PC-9 (cell line): ENCODE measurements around the gene PGBD5. TPM values are rescaled to one million over a fixed set of nuclear protein-coding genes. Genes with fewer than 3 reads are reported as not detected.

Source experiments
- BruUV-seq: library from RNA; stranded (reverse); fragments of 400-500 nt; replicated peaks from 2 replicates; lab custom pipeline; 2021; lab: Mats Ljungman, UMichigan
- CTCF ChIA-PET: fragments of 300-600 bp; sonication (Branson Sonifier 250); formaldehyde crosslinking; loops from one replicate; lab custom pipeline; 2022; ENCODE audit warnings: antibody characterized with exemption; lab: Charles Lee
- POLR2A ChIA-PET: fragments of 300-600 bp; sonication (Branson Sonifier 250); formaldehyde crosslinking; loops from one replicate; lab custom pipeline; 2022; ENCODE audit warnings: antibody characterized with exemption; ENCODE audit not compliant: unreplicated experiment; lab: Charles Lee
- DNase-seq, 2 experiments: peaks; one replicate each; pipeline versions ENCODE4 v3.0.0 to v3.0.0-alpha.2; 2015 to 2022; ENCODE audit warnings: mixed read lengths in 1 of 2
- H2AFZ ChIP-seq: fragments of 200-600 bp; sonication (generic); 2 replicates; pipeline ENCODE4 v1.8.1; 2017; ENCODE audit warnings: antibody characterized with exemption
- H3F3A ChIP-seq: fragments of 200-600 bp; sonication (generic); 2 replicates; pipeline ENCODE4 v1.8.1; 2017; ENCODE audit warnings: antibody characterized with exemption, mild to moderate bottlenecking, low read depth; ENCODE audit not compliant: insufficient read depth
- H3K27ac ChIP-seq: fragments of 200-600 bp; sonication (generic); 2 replicates; pipeline ENCODE4 v1.6.1; 2016; ENCODE audit warnings: mixed run types
- H3K27me3 ChIP-seq: fragments of 200-600 bp; sonication (generic); 2 replicates; pipeline ENCODE4 v1.6.1; 2016; ENCODE audit warnings: low read depth, mixed run types; ENCODE audit not compliant: insufficient read depth
- H3K36me3 ChIP-seq: fragments of 200-600 bp; sonication (generic); 2 replicates; pipeline ENCODE4 v1.6.1; 2016; ENCODE audit warnings: low read depth, mixed run types
- H3K4me1 ChIP-seq: fragments of 200-600 bp; sonication (generic); replicated peaks from 2 replicates; pipeline ENCODE4 v1.6.1; 2016; ENCODE audit warnings: mixed run types; ENCODE audit not compliant: insufficient read depth
- H3K4me2 ChIP-seq: fragments of 200-600 bp; sonication (generic); 2 replicates; pipeline ENCODE4 v1.6.1; 2017; ENCODE audit warnings: mixed run types
- H3K4me3 ChIP-seq: fragments of 200-600 bp; sonication (generic); 2 replicates; pipeline ENCODE4 v1.6.1; 2016; ENCODE audit warnings: mixed run types
- H3K79me2 ChIP-seq: fragments of 200-600 bp; sonication (generic); 2 replicates; pipeline ENCODE4 v1.6.1; 2017; ENCODE audit warnings: low read depth, mixed run types
- H3K9me2 ChIP-seq: fragments of 200-600 bp; sonication (generic); 2 replicates; pipeline ENCODE4 v1.8.1; 2017; ENCODE audit warnings: mild to moderate bottlenecking; ENCODE audit not compliant: insufficient read depth
- H3K9me3 ChIP-seq: fragments of 200-600 bp; sonication (generic); 2 replicates; pipeline ENCODE4 v1.8.1; 2016; ENCODE audit warnings: low read depth; ENCODE audit not compliant: insufficient read depth
- H4K20me1 ChIP-seq: fragments of 200-600 bp; sonication (generic); 2 replicates; pipeline ENCODE4 v1.8.1; 2017; ENCODE audit not compliant: insufficient read depth
- CTCF ChIP-seq: fragments of 200-600 bp; sonication (generic); conservative IDR thresholded peaks from 2 replicates; pipeline ENCODE4 v1.6.1; 2017; ENCODE audit warnings: mixed run types, antibody characterized with exemption, mild to moderate bottlenecking, moderate library complexity
- EZH2 ChIP-seq: fragments of 200-600 bp; sonication (generic); IDR thresholded peaks from 2 replicates; pipeline ENCODE4 v1.8.0; 2017; ENCODE audit warnings: antibody characterized with exemption, low read depth
- intact Hi-C: fragments of 100-400 bp; cut with micrococcal nuclease; formaldehyde crosslinking; loops from one replicate; pipeline ENCODE4 v1.10.0; 2022; ENCODE audit not compliant: unreplicated experiment
- total RNA-seq: library from RNA; stranded (reverse); gene quantifications from 2 replicates; pipeline ENCODE4 v1.2.3, GENCODE V29; 2021

Gene PGBD5
- total RNA-seq, 1 experiment from 2014 or later = not detected

GRCh38 chr1:230285351-230285750, 140.8 kb downstream of the PGBD5 start:
- Histone ChIP-seq H3K36me3 (no peaks in the 10 kb centered on the region), H3K4me1 (no peaks in the 10 kb centered on the region), H3F3A (no peaks in the 10 kb centered on the region), H3K79me2 (no peaks in the 10 kb centered on the region), H3K27ac (no peak overlapping the region), H3K9me3 (no peaks in the 10 kb centered on the region), H3K4me2 (no peak overlapping the region), H4K20me1 (no peaks in the 10 kb centered on the region), H3K9me2 (no peaks in the 10 kb centered on the region), H3K27me3 (no peaks in the 10 kb centered on the region), H3K4me3 (no peak overlapping the region), H2AFZ (no peak overlapping the region)
- POLR2A ChIA-PET = no interaction called here
- no peak for TF ChIP-seq EZH2
- TF ChIP-seq CTCF = no peak
- intact Hi-C loops = no loop called here
- BruUV-seq = no TSS peak
- CTCF ChIA-PET = interaction anchor here (0.6 kb wide), 1 partner anchor 456 kb away, joined by 3 read pairs; no protein-coding TSS in a partner anchor
- DNase-seq = no peak

- no TSS peak for BruUV-seq
- Histone ChIP-seq H3K4me2 (no peak overlapping the region), H3K36me3 (no peaks in the 10 kb centered on the region), H3K79me2 (no peaks in the 10 kb centered on the region), H2AFZ (no peak overlapping the region), H3K4me3 (no peak overlapping the region), H3K9me3 (no peaks in the 10 kb centered on the region), H3F3A (no peaks in the 10 kb centered on the region), H4K20me1 (no peaks in the 10 kb centered on the region), H3K27ac (no peak overlapping the region), H3K27me3 (no peaks in the 10 kb centered on the region), H3K4me1 (no peaks in the 10 kb centered on the region), H3K9me2 (no peaks in the 10 kb centered on the region)
- ChIA-PET POLR2A (no interaction called here), CTCF (no interaction called here)
- intact Hi-C loops = no loop called here
- TF ChIP-seq CTCF = no peak
- TF ChIP-seq EZH2 = no peak
- DNase-seq = no peak
Measured at GRCh38 chr1:230284891-230285290, 141.2 kb downstream of the PGBD5 start.

GRCh38 chr1:230283678-230284077, 142.5 kb downstream of the PGBD5 start:
- Histone ChIP-seq H3K4me2 (no peak overlapping the region), H3F3A (no peaks in the 10 kb centered on the region), H4K20me1 (no peaks in the 10 kb centered on the region), H2AFZ (no peak overlapping the region), H3K4me1 (no peaks in the 10 kb centered on the region), H3K27me3 (no peaks in the 10 kb centered on the region), H3K9me2 (no peaks in the 10 kb centered on the region), H3K4me3 (no peak overlapping the region), H3K27ac (no peak overlapping the region), H3K36me3 (no peaks in the 10 kb centered on the region), H3K9me3 (no peaks in the 10 kb centered on the region), H3K79me2 (no peaks in the 10 kb centered on the region)
- DNase-seq = no peak
- CTCF ChIA-PET = no interaction called here
- POLR2A ChIA-PET = no interaction called here
- TF ChIP-seq EZH2 (no peak), CTCF (no peak)
- no TSS peak for BruUV-seq
- intact Hi-C loops = no loop called here
